Fibroblast of lung (primary cell): ENCODE measurements around the gene ACAA1.
"Not testable (repeated sequence)": the region's sequence is repeated elsewhere in the genome, so short reads cannot be mapped to it uniquely, and the experiment has no call there.

Experiments used
- EZH2 ChIP-seq: IDR thresholded peaks from 2 replicates; pipeline ENCODE4 v1.5.1; 2012; ENCODE audit warnings: low read length, control low read depth, mild to moderate bottlenecking; ENCODE audit errors: missing control alignments
- TF ChIP-seq, protein P1 (sequence below), 2 donors: IDR thresholded peaks in 1 of 2; conservative IDR thresholded peaks in 1 of 2; 1 replicate in 1 of 2; 2 replicates in 1 of 2; pipeline ENCODE4 v1.5.1; 2011 to 2012; ENCODE audit warnings: low read length in 2 of 2, control low read depth in 1 of 2, inconsistent platforms in 1 of 2, low read depth in 1 of 2, mild to moderate bottlenecking in 1 of 2

DNA sequence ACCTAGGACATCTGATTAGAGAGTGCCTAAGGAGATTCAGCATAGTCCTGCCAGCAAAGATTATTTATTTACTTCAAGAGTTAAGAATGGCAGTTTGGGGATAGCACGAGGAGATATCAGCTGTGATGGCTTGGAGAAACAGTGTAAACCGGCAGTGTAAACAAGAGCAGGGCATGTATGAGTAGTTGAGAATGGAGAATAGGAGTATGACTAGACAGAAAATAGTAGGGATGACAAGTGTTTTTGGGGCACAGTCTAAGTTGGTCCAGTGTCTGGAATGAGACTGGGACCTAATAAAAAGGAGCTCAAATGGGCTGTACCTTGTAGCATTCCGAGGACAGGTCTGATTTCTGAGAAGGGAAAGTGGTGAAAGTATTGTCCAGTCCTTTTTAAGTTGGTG, 59.9 kb downstream of the ACAA1 start:
- TF ChIP-seq, protein P1, sequence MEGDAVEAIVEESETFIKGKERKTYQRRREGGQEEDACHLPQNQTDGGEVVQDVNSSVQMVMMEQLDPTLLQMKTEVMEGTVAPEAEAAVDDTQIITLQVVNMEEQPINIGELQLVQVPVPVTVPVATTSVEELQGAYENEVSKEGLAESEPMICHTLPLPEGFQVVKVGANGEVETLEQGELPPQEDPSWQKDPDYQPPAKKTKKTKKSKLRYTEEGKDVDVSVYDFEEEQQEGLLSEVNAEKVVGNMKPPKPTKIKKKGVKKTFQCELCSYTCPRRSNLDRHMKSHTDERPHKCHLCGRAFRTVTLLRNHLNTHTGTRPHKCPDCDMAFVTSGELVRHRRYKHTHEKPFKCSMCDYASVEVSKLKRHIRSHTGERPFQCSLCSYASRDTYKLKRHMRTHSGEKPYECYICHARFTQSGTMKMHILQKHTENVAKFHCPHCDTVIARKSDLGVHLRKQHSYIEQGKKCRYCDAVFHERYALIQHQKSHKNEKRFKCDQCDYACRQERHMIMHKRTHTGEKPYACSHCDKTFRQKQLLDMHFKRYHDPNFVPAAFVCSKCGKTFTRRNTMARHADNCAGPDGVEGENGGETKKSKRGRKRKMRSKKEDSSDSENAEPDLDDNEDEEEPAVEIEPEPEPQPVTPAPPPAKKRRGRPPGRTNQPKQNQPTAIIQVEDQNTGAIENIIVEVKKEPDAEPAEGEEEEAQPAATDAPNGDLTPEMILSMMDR (conservative IDR thresholded peaks at IDR 0.05 in 1 of 2, IDR thresholded peaks at IDR 0.05 in 1 of 2; ENCODE audit: low read depth in 1 of 2, low read length in 2 of 2) = not testable (repeated sequence)
- TF ChIP-seq EZH2 = not testable (repeated sequence)
